H1 (cell line): ENCODE results near the gene PRDM2. TPM values are rescaled to one million over a fixed set of nuclear protein-coding genes. Genes with fewer than 3 reads are reported as not detected.

Experiments
- ASH2L ChIP-seq: fragments of 200-600, 300-600 bp; sonication (generic); IDR thresholded peaks from one replicate; pipeline ENCODE4 v1.7.1; 2017; ENCODE audit warnings: low read length
- BRCA1 ChIP-seq: IDR thresholded peaks from 2 replicates; pipeline ENCODE4 v1.6.1; 2012; ENCODE audit warnings: low read depth, low read length, improper control_type of control experiment
- CEBPB ChIP-seq: IDR thresholded peaks from 2 replicates; pipeline ENCODE4 v1.6.1; 2012; ENCODE audit warnings: low read depth, low read length
- CHD7 ChIP-seq: fragments of 300-600 bp; sonication (generic); IDR thresholded peaks from 2 replicates; pipeline ENCODE4 v1.7.1; 2012; ENCODE audit warnings: low read length, moderate library complexity, mild to moderate bottlenecking, inconsistent platforms; ENCODE audit not compliant: insufficient replicate concordance
- FOSL1 ChIP-seq: IDR thresholded peaks from 2 replicates; pipeline ENCODE4 v1.6.1; 2011; ENCODE audit warnings: mild to moderate bottlenecking, low read depth, low read length, moderate library complexity; ENCODE audit not compliant: insufficient read depth
- GTF2F1 ChIP-seq: IDR thresholded peaks from 2 replicates; pipeline ENCODE4 v1.6.1; 2012; ENCODE audit warnings: low read depth, low read length, improper control_type of control experiment, borderline replicate concordance
- JUN ChIP-seq: IDR thresholded peaks from 2 replicates; pipeline ENCODE4 v1.6.1; 2011; ENCODE audit warnings: low read depth, mild to moderate bottlenecking, improper control_type of control experiment, low read length
- KDM4A ChIP-seq: IDR thresholded peaks from one replicate; pipeline ENCODE4 v1.7.1; 2012; ENCODE audit warnings: low read depth, mild to moderate bottlenecking, moderate library complexity, low read length, inconsistent platforms; ENCODE audit not compliant: severe bottlenecking
- SAP30 ChIP-seq: fragments of 300-600 bp; sonication (generic); IDR thresholded peaks from 2 replicates; pipeline ENCODE4 v1.7.1; 2012; ENCODE audit warnings: low read length, moderate library complexity, mild to moderate bottlenecking, inconsistent platforms; ENCODE audit not compliant: insufficient read depth, insufficient replicate concordance
- SIRT6 ChIP-seq: IDR thresholded peaks from one replicate; pipeline ENCODE4 v1.7.1; 2012; ENCODE audit warnings: low read length, inconsistent platforms
- SIX5 ChIP-seq: IDR thresholded peaks from 2 replicates; pipeline ENCODE4 v1.6.1; 2011; ENCODE audit warnings: mild to moderate bottlenecking, low read depth, low read length
- TEAD4 ChIP-seq: IDR thresholded peaks from 2 replicates; pipeline ENCODE4 v1.6.1; 2012; ENCODE audit warnings: low read depth, low read length, inconsistent platforms, mixed read lengths
- polyA plus RNA-seq, 7 experiments: library from polyadenylated mRNA; depleted of rRNA in 3 of 7; stranded (reverse) in 5 of 7; unstranded in 2 of 7; fragments of >200 nt in 5 of 7; fragments of 200-250 nt in 2 of 7; gene quantifications; 1 replicate in 5 of 7; 2 replicates in 1 of 7; 4 replicates in 1 of 7; pipeline versions ENCODE4 v1.2.1 to v1.2.3, GENCODE V29; 2011 to 2013; ENCODE audit warnings: missing spikeins in 2 of 7, mixed read lengths in 2 of 7
- total RNA-seq: library from RNA; stranded (reverse); fragmentation: NEBNext Ultra II Directional; extraction: Animal tissue kit (Norgen Biotek cat#: 25700); gene quantifications from 2 replicates; pipeline ENCODE4 v1.2.1, GENCODE V29; 2021

The PRDM2 gene
- total and polyA plus RNA-seq, 2 of the 8 experiments (the other 6 are each of a cell fraction or from before 2014, with no cell fraction given) = 5.8 to 21.2 TPM

DNA sequence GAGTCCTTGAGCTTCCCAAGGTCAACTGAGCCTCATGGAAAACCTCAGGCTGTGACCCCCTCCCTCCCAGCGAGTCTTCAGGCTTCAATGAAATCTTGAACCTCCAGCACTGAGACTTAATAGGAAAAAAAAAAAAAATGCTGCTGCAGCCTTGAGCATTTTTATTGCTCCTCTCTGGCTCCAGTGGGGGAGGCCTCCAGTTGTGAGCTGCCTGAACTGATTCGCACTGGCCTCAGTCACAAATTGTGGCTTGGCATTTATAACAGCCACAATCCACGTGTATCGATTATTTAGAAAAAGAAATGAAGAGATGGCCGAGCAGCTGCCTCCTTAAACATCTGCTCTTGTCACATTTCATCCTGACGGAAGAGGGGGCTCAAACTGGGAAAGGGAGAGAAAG lies 173.0 kb downstream of the PRDM2 start (continued):
- TF ChIP-seq CHD7 (no peak), SAP30 (no peak), CEBPB (no peak), ASH2L (no peak), BRCA1 (no peak), GTF2F1 (no peak), JUN (no peak), TEAD4 (no peak), FOSL1 (no peak), SIX5 (no peak), KDM4A (no peak), SIRT6 (no peak)
